ENCODE measurements around the gene MVK.

GRCh38 chr12:109566424-109566823 lies 7.2 kb upstream of the MVK start:
- no peak for TF ChIP-seq POLR2A (IDR thresholded peaks at IDR 0.05; ENCODE audit: low read depth, low read length)
- TF ChIP-seq USF2 (IDR thresholded peaks at IDR 0.05; ENCODE audit: low read depth, low read length): no peak
- TF ChIP-seq CTCF (conservative IDR thresholded peaks at IDR 0.05; ENCODE audit: low read depth, low read length): no peak
- TF ChIP-seq RAD21 (IDR thresholded peaks at IDR 0.05; ENCODE audit: low read length): no peak
- TF ChIP-seq FOS (IDR thresholded peaks at IDR 0.05; ENCODE audit: low read depth, low read length): no peak
- TF ChIP-seq CEBPB (IDR thresholded peaks at IDR 0.05; ENCODE audit: low read depth, low read length): no peak
- TF ChIP-seq SMC3 (IDR thresholded peaks at IDR 0.05; ENCODE audit: low read depth, low read length): no peak
- no peak for TF ChIP-seq ELK1 (IDR thresholded peaks at IDR 0.05; ENCODE audit: borderline replicate concordance, low read depth, low read length)
- TF ChIP-seq RCOR1 (IDR thresholded peaks at IDR 0.05; ENCODE audit: insufficient replicate concordance, low read length): no peak
- no peak for TF ChIP-seq MAZ (IDR thresholded peaks at IDR 0.05; ENCODE audit: borderline replicate concordance, low read depth, low read length)
- no peak for TF ChIP-seq RFX5 (IDR thresholded peaks at IDR 0.05; ENCODE audit: low read depth, low read length)
